ACC112 (cell line): ENCODE measurements around the gene SQSTM1.
A peak's percentile ranks its signal among the peaks of the same experiment; 100 is the strongest.

Experiments
- H2AFZ ChIP-seq: fragments of 200-600 bp; sonication (generic); one replicate; pipeline ENCODE4 v1.6.0; 2017; ENCODE audit warnings: antibody characterized with exemption, low read length; ENCODE audit not compliant: unreplicated experiment
- H3K27ac ChIP-seq: fragments of 200-600 bp; sonication (generic); 2 replicates; pipeline ENCODE4 v1.5.1; 2014; ENCODE audit warnings: low read depth, mild to moderate bottlenecking, antibody characterized with exemption, low read length, moderate library complexity
- H3K27me3 ChIP-seq: fragments of 200-600 bp; sonication (generic); 2 replicates; pipeline ENCODE4 v1.6.1; 2014; ENCODE audit warnings: mild to moderate bottlenecking, antibody characterized with exemption, low read length, moderate library complexity, mixed read lengths; ENCODE audit not compliant: insufficient read depth
- H3K36me3 ChIP-seq: fragments of 200-600 bp; sonication (generic); 2 replicates; pipeline ENCODE4 v1.6.1; 2016; ENCODE audit warnings: mild to moderate bottlenecking, antibody characterized with exemption, low read length, moderate library complexity, mixed read lengths; ENCODE audit not compliant: insufficient read depth
- H3K4me1 ChIP-seq: fragments of 200-600 bp; sonication (generic); one replicate; pipeline ENCODE4 v1.6.1; 2016; ENCODE audit warnings: low read length, mixed read lengths; ENCODE audit not compliant: insufficient read depth, unreplicated experiment, control insufficient read depth
- H3K4me3 ChIP-seq: fragments of 200-600 bp; sonication (generic); 2 replicates; pipeline ENCODE4 v1.5.1; 2014; ENCODE audit warnings: mild to moderate bottlenecking, low read depth, low read length
- H3K79me2 ChIP-seq: fragments of 200-600 bp; sonication (generic); one replicate; pipeline ENCODE4 v1.6.0; 2016; ENCODE audit warnings: low read length; ENCODE audit not compliant: control insufficient read depth, unreplicated experiment, insufficient read depth

The SQSTM1 gene

DNA sequence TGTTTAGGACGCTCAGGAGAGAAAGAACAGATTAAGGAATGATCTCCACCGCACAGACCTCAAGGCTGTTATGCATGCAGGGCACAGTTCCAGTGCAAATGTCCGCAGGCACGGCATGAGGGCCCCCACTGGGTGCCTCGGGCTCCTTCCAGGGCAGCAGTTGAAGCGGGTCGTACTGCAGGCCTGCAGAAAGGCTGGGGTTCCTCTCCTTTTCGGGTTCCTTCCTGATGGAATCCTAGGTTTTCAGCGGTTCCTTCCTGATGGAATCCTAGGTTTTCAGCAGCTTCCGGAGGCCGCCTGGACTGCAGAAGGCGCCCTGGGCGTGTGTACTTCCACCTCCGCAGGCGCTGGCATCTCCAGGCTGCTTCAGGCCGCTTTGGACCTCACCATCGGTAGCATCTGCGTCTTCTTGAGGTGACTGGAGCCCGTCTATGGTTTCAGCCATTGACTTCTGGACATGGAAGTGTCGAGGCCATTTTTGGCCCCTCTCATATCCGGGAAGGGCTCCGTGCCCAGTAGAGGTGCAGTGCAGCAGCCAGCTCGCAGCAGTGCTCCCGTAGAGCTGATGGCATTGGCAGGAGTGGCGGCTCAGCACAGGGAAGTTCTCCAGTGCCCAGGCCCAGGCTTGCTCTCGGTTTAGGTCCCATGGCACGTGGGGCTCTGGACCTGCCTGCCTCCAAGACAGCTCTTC, 8.4 kb upstream of the SQSTM1 start:
- Histone ChIP-seq H2AFZ (no peak overlapping the region), H3K27ac (no peak overlapping the region)

DNA sequence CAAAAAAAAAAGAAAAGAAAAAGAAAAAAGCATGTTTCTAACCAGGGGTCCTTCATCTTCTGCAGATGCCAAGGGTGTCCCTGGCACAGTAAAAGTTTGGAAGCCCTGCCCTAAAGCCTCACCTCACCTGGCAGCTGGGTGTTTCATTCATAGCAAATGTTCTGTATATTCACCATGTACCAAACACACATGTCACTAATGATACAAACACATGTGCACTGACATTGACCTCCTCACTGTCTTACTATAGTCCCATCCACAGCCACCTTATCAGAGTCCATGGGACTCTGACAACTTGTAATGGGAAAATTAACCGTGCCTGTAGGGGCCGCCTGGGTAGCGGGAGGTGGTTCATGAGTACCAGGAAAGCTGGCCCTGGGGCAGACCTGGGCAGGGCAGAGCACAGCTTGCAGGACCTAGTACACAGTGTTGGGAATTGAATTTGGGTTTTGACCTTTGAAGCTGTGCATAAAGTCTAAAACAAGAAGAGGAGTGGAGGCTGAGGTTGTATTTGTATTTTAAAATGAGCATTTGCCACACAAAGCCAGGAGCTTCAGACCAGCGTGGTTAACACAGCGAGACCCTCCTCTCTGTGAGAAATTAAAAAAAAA, 7.6 kb upstream of the SQSTM1 start:
- H3K36me3 ChIP-seq = peaks cover 3% of the 10 kb centered on the region; the same call in 1 of the 2 replicates
- no peaks in the 10 kb centered on the region for H3K27me3 ChIP-seq
- H3K4me3 ChIP-seq = no peak overlapping the region
- peaks cover 3% of the 10 kb centered on the region for H3K79me2 ChIP-seq
- H3K27ac ChIP-seq = no peak overlapping the region
- H3K4me1 ChIP-seq = peaks cover 8% of the 10 kb centered on the region
- H2AFZ ChIP-seq = no peak overlapping the region

More for the DNA sequence above, 8.4 kb upstream of the SQSTM1 start:
- H3K4me3 ChIP-seq = no peak overlapping the region
- H3K36me3 ChIP-seq = peaks cover 3% of the 10 kb centered on the region; the same call in 1 of the 2 replicates
- peaks cover 2% of the 10 kb centered on the region for H3K4me1 ChIP-seq
- H3K79me2 ChIP-seq = peaks cover 3% of the 10 kb centered on the region
- no peaks in the 10 kb centered on the region for H3K27me3 ChIP-seq

DNA sequence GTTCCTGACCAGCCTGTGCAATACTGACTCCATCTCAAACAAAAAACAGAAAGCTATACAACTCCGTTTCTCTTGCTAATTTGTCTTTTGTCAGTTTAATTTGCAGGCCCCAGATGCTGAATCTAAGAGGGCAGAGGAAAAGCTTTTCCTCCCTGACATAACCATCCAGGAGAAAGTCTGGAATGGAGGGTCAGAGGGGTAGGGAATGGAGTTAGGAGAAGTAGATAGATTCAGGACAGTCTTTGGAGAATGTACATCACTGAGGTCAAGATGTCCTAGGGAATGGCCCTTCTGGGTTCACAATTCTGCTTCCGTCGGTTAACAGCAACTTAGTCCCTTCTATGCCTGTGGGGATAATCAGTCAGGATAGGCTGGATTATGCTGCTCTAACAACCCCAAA, 6.6 kb upstream of the SQSTM1 start:
- Histone ChIP-seq H3K79me2 (peaks cover 3% of the 10 kb centered on the region), H3K36me3 (peaks cover 3% of the 10 kb centered on the region; the same call in 1 of the 2 replicates), H3K27ac (no peak overlapping the region), H3K4me1 (peaks cover 16% of the 10 kb centered on the region), H3K4me3 (no peak overlapping the region), H2AFZ (no peak overlapping the region), H3K27me3 (no peaks in the 10 kb centered on the region)

DNA sequence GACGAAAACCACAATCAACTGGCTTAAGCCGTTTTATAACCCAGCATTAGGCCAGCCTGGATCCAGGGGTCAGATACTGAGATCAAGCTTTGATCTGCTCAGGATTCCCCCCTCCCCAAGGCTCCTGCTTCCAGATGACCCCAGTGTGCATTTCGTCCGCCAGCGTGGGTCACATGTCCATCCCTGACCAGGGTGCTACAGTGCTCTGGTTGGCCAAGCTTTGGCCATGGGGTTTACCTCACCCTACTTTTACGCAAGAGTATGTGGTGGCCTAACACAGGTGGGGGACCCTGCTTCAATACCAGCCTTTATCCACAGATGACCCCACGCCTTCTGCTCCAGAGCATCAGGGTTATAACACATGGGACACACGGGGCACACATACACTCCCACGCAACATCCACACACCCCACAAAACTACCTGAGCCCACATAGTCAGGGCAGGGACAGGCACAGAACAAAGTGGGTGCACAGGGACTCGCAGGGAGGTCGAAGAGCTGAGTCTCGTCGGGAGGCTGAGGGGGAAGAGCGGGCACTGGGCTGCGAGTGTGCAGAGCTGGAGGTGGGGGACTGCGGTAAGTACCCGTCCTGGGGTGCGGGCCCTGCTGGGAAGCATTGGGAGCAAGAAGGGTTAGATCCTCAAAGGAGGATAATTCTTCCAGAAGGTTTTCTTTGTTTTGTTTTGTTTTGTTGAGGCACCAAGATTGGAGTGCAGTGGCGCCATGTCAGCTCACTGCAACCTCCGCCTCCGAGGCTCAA, 5.0 kb upstream of the SQSTM1 start:
- Histone ChIP-seq H3K4me3 (no peak overlapping the region), H2AFZ (no peak overlapping the region), H3K36me3 (peaks cover 3% of the 10 kb centered on the region; the same call in 1 of the 2 replicates), H3K4me1 (peaks cover 30% of the 10 kb centered on the region), H3K27me3 (no peaks in the 10 kb centered on the region), H3K27ac (no peak overlapping the region), H3K79me2 (peaks cover 10% of the 10 kb centered on the region)

DNA sequence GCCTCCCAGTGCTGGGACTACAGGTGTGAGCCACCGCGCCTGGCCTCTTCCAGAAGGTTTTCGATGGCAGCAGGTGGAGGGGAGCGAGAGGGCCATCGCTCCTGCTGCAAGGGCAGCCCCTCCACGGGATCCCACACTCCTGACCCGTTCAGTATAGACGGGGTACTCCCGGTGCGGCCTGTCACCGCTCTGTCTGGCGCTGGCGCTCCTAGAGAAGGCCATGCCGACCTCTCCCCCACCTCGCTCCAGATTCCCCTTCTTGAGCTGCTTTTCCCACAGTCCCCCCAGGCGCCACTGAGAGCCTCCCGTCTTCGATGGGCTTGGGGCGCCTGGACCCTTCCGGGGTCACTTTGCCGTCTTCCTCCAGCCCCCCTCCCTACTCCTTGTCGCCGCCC, 4.3 kb upstream of the SQSTM1 start:
- H2AFZ ChIP-seq = no peak overlapping the region
- peaks cover 14% of the 10 kb centered on the region for H3K79me2 ChIP-seq
- H3K4me1 ChIP-seq = peaks cover 30% of the 10 kb centered on the region
- no peaks in the 10 kb centered on the region for H3K27me3 ChIP-seq
- peaks cover 7% of the 10 kb centered on the region; the same call in 1 of the 2 replicates for H3K36me3 ChIP-seq
- H3K27ac ChIP-seq = no peak overlapping the region
- H3K4me3 ChIP-seq = no peak overlapping the region

DNA sequence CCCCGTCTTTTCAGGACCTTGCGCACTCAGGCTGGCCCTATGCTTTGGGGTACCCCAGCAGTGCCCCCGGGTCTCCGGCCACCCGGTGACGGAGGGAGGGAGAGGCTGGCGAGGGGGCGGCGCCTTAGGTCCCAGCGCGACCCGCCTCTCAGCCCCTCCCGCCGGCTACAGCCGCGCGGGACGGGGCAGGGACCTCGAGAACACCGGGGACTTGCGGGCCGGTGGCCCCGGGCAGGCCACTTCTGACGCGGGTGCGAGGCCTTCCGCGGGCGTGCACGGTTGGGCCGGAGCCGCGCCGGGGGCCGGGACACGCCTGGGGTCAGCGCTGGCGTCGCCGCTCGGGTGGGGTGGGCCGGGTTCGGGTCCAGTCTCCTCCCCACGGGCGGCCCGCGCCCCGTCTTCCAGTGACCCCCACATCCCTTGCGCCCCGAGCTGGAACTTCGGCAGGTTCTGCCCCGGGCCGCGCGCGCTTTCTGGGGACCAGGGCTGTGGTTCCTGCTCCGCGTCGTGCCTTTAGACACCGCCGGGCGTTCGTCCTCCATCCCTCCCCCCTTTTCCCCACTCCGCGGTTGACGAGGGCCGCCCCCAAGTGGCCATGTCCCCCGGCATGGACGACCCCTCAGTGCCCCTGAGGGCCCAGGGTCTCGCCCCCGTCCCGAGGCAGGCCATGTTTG, 3.8 kb upstream of the SQSTM1 start:
- peaks cover 8% of the 10 kb centered on the region for H3K36me3 ChIP-seq
- H3K4me1 ChIP-seq = peaks cover 30% of the 10 kb centered on the region
- H3K4me3 ChIP-seq = 0 out of 2 replicates have a peak overlapping the region, but pooled peaks have one; percentile 14
- no peaks in the 10 kb centered on the region for H3K27me3 ChIP-seq
- no peak overlapping the region for H3K27ac ChIP-seq
- peaks cover 19% of the 10 kb centered on the region for H3K79me2 ChIP-seq
- H2AFZ ChIP-seq = no peak overlapping the region

DNA sequence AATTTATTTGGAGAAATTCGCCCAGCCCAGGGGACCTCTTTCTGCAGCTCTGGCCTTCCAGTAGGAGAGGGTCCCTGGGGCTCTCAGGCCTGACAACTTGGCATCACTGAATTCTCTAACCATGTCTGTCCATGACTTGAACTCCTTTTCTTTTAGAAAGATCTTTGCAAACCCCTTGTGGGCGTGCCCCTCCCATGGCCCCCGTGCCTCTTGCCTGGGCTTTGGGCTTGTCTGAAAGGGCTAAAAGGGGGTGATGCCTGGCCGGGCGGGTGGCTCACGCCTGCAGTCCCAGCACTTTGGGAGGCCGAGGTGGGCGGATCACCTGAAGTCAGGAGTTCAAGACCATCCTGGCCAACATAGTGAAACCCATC, 3.2 kb upstream of the SQSTM1 start:
- no peak overlapping the region for H3K27ac ChIP-seq
- H3K27me3 ChIP-seq = no peaks in the 10 kb centered on the region
- H3K79me2 ChIP-seq = peaks cover 24% of the 10 kb centered on the region
- no peak overlapping the region for H3K4me3 ChIP-seq
- peaks cover 30% of the 10 kb centered on the region for H3K4me1 ChIP-seq
- H2AFZ ChIP-seq = no peak overlapping the region
- peaks cover 11% of the 10 kb centered on the region for H3K36me3 ChIP-seq

DNA sequence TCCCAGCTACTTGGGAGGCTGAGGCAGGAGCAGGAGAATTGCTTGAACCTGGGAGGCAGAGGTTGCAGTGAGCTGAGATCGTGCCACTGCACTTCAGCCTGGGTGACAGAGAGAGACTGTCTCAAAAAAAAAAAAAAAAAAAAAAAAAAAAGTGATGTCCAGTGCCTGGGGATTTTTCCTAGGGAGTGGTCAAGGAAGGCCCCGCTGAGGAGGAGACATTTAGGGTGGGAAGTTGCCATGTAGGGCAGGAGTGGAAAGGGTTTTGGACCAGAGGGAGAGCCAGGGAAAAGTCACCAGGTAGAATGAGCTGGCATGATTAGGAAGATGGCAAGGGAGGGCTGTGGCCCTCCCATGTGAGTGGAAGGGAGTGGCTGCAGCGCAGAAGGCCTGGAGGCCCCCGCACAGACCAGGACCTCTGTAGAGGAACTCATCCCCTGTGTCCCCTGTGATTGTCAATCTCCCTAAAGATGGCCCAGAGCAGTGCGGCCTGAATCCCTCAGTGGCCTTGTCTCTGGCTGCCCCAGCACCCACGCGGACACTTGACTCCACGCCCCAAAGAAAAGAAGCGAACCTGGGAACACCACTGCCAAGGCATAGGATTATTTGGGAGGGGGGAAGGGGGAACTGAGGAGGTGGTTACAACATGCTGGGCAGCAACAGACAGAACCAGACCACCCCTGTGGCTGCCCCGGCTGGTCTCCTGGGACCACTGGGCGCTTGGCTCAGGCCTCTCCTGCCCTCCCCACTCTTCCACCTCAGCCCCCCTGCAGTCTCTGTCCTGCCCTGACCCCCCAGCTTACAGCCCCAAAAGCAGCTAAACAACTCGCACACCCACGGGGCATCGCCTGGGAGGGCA, 2.6 kb upstream of the SQSTM1 start:
- Histone ChIP-seq H3K27ac (peak overlapping the region; percentile 97), H3K27me3 (no peaks in the 10 kb centered on the region), H3K79me2 (peaks cover 31% of the 10 kb centered on the region), H3K4me3 (peak overlapping the region; percentile 45), H2AFZ (no peak overlapping the region), H3K4me1 (peaks cover 36% of the 10 kb centered on the region), H3K36me3 (peaks cover 18% of the 10 kb centered on the region)

DNA sequence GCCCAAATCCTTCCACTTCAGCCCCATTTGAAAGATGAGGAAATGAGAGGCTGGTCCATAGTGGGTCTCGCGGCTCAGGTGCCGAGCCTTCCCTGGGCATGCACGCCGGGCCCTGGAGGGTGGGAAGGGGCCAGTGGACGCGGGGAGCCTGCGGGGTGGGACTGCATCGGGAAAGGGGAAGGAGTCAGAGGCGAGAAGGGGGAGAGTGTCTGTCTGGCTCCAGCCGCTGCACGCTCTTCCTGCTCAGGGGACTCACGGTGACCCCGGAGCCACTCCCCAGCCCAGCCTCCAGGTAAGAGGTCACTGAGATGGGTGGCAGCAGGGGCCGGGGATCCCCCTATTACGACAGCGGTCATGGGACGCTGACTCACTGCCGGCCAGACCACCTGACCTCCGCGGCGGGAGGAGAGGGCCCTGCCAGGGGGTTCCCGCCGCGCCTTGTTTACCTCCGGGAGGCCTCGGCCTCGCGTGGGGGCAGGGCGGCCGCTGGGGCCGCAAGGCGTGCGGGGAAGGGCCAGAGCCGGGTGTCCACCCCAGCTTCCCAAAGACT, 1.9 kb upstream of the SQSTM1 start:
- Histone ChIP-seq H3K4me1 (peaks cover 40% of the 10 kb centered on the region), H3K27ac (peak overlapping the region; percentile 97), H3K4me3 (peak overlapping the region; percentile 83), H3K36me3 (peaks cover 22% of the 10 kb centered on the region), H3K79me2 (peaks cover 36% of the 10 kb centered on the region), H2AFZ (no peak overlapping the region), H3K27me3 (no peaks in the 10 kb centered on the region)
